Activated CD8-positive, alpha-beta memory T cell treated with anti-CD3 and anti-CD28 coated beads, Interleukin-2, amount 10 ng/mL, durations not matched to agents 7 days and 5 days (primary cell): Measurements from ENCODE around the gene CRYBB1. TPM values are rescaled to one million over a fixed set of nuclear protein-coding genes. Genes with fewer than 3 reads are reported as not detected.

Source experiments
- ATAC-seq: fragments of 150-1000 bp; cut with Tn5 transposase; one replicate; pipeline ENCODE4 v1.10.0; 2021; ENCODE audit warnings: moderate library complexity
- CTCF ChIA-PET: fragments of 350-600 bp; sonication (Branson Sonifier 250); formaldehyde crosslinking; loops from one replicate; lab custom pipeline; 2021; ENCODE audit warnings: antibody characterized with exemption; lab: Charles Lee
- DNase-seq: peaks from one replicate; pipeline ENCODE4 v3.0.0-alpha.2; 2020
- H3K27ac Mint-ChIP-seq: one replicate; pipeline ENCODE4 v1.8.0; 2021; ENCODE audit warnings: mild to moderate bottlenecking, mixed read lengths
- H3K27me3 Mint-ChIP-seq: one replicate; pipeline ENCODE4 v1.8.0; 2021; ENCODE audit warnings: mixed read lengths
- H3K36me3 Mint-ChIP-seq: one replicate; pipeline ENCODE4 v1.8.0; 2021; ENCODE audit warnings: mild to moderate bottlenecking, mixed read lengths
- H3K4me1 Mint-ChIP-seq: one replicate; pipeline ENCODE4 v1.8.0; 2021; ENCODE audit warnings: mixed read lengths
- H3K4me3 Mint-ChIP-seq: one replicate; pipeline ENCODE4 v1.8.0; 2021; ENCODE audit warnings: mild to moderate bottlenecking, moderate library complexity, mixed read lengths
- H3K9me3 Mint-ChIP-seq: one replicate; pipeline ENCODE4 v1.8.0; 2022; ENCODE audit warnings: low read depth, mixed read lengths
- microRNA-seq: library from miRNA; unstranded; fragments of <30 nt; microRNA quantifications from one replicate; pipeline ENCODE4 v1.2.0, GENCODE V29; 2022
- total RNA-seq, 2 experiments: library from RNA; stranded (reverse); gene quantifications; one replicate each; pipeline ENCODE4 v1.2.3, GENCODE V29; 2021

CRYBB1 gene
- total RNA-seq, 2 experiments from 2014 or later: 0.38 TPM; not detected in 1

DNA sequence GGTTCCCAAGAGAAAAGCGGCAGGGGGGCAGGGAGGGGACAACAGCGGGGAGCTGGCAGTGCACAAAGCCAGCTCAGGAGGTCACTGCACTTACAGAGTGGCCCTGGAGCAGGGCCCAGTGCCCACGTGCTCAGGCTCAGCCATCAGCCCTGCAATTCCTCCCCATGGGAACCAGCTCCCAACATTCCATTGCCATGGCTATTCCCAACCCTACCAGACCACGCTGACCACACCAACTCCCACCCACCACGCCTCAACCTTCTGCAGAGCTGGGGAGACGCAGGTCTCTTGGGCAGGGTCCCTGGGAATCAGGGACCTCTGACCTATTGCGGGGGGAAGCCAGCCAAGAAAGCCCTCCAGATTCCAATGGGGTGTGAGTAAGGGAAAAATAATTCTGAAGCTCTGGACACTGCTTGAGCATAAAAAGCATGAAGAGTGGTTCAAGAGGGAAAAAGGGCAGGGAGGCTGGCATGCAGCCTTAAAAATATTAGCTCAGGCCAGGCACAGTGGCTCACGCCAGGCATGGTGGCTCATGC, 67.3 kb downstream of the CRYBB1 start:
- Mint-ChIP-seq H3K27me3 (no peaks in the 10 kb centered on the region), H3K4me3 (no peak overlapping the region), H3K36me3 (peaks cover 31% of the 10 kb centered on the region), H3K27ac (no peak overlapping the region), H3K9me3 (no peaks in the 10 kb centered on the region), H3K4me1 (peaks cover 39% of the 10 kb centered on the region)
- ATAC-seq: no peak
- CTCF ChIA-PET: no interaction called here
- no peak for DNase-seq

DNA sequence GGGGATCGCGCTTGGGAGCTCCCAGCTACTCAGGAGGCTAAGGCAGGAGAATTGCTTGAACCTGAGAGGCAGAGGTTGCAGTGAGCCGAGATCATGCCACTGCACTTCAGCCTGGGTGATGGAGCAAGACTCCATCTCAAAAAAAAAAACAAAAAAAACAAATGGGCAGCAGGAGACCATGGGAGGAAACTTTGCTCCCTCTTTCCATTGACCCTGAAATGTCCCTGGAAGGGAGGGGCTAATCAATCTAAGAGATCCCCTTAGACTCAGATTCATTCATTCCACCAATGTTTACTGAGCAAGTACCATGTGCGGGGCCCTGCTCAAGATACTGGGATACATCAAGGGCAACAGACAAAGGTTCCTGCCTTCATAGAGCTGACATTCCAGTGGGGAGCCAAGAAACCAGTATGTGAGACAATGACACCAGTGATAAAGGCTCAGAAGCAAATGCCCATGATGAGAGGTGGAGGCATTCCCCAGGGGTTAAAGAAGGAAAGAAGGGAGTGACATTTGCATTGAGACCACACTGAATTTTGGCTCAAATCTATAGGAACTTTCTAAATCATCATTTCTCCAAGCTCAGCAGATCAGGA, 67.8 kb downstream of the CRYBB1 start:
- Mint-ChIP-seq H3K27me3 (no peaks in the 10 kb centered on the region), H3K9me3 (no peaks in the 10 kb centered on the region), H3K4me3 (no peak overlapping the region), H3K27ac (no peak overlapping the region), H3K4me1 (peaks cover 45% of the 10 kb centered on the region), H3K36me3 (peaks cover 32% of the 10 kb centered on the region)
- no peak for DNase-seq
- no peak for ATAC-seq
- CTCF ChIA-PET: no interaction called here

Small RNA genes lying within 50 kb of the gene (microRNA-seq; reads per million reads assigned to microRNA genes)
- 51.5 reads per million, percentile 56 among the genes with 10 or more reads in this experiment for gene MIR548J

Other genes with a start within 250 kb of the CRYBB1 start
- gene ASPHD2, start 188.8 kb downstream of the CRYBB1 start, total RNA-seq: 10 to 100 TPM; 15.3 to 17.0 TPM
- 10 to 100 TPM; 39.3 to 41.2 TPM for gene HPS4, start 134.2 kb downstream of the CRYBB1 start, total RNA-seq
- 10 to 100 TPM; 17.5 to 22.6 TPM for gene SRRD, start 134.2 kb downstream of the CRYBB1 start, total RNA-seq
- 10 to 100 TPM; 58.0 to 64.8 TPM for gene TFIP11, start 105.6 kb downstream of the CRYBB1 start, total RNA-seq
- gene TPST2, start 27.9 kb downstream of the CRYBB1 start, total RNA-seq: 10 to 100 TPM; 61.6 to 81.6 TPM
- under 1 TPM in 1 of 2 experiments, not detected in 1; 0.38 TPM for gene CRYBA4, start 3.9 kb upstream of the CRYBB1 start, total RNA-seq
- gene MIAT, start 39.6 kb upstream of the CRYBB1 start, total RNA-seq: 100 to 1,000 TPM in 1 of 2 experiments, 10 to 100 TPM in 1; 66.5 to 125 TPM